Skeletal muscle cell (primary cell): ENCODE data around the gene MYLK4.
A peak's percentile ranks its signal among the peaks of the same experiment; 100 is the strongest.

ENCODE experiments used
- DNase-seq: peaks from one replicate; pipeline ENCODE4 v3.0.0-alpha.2; 2010; ENCODE audit warnings: low read depth
- H3K4me3 ChIP-seq: 2 replicates; pipeline ENCODE4 v1.5.1; 2011; ENCODE audit warnings: low read depth, mild to moderate bottlenecking, control low read depth, low read length, moderate library complexity

MYLK4 gene

GRCh38 chr6:2715737-2716136, 35.0 kb downstream of the MYLK4 start:
- DNase-seq = no peak
- no peak overlapping the region for H3K4me3 ChIP-seq

- peak; percentile 86 for DNase-seq
- H3K4me3 ChIP-seq = no peak overlapping the region
These were observed 36.4 kb downstream of the MYLK4 start for GRCh38 chr6:2714111-2714895.

GRCh38 chr6:2713473-2714110, 37.1 kb downstream of the MYLK4 start:
- no peak overlapping the region for H3K4me3 ChIP-seq
- DNase-seq = no peak

- no peak overlapping the region for H3K4me3 ChIP-seq
- no peak for DNase-seq
These were observed 38.6 kb downstream of the MYLK4 start for GRCh38 chr6:2712102-2712501.

- no peak for DNase-seq
- no peak overlapping the region for H3K4me3 ChIP-seq
These were observed 40.3 kb downstream of the MYLK4 start for GRCh38 chr6:2710412-2710811.

- DNase-seq = peak; percentile 54
- no peak overlapping the region for H3K4me3 ChIP-seq
These were observed 42.3 kb downstream of the MYLK4 start for GRCh38 chr6:2708456-2708855.

- no peak overlapping the region for H3K4me3 ChIP-seq
- no peak for DNase-seq
These were observed 44.2 kb downstream of the MYLK4 start for GRCh38 chr6:2706558-2706957.

GRCh38 chr6:2705256-2705655, 45.5 kb downstream of the MYLK4 start:
- H3K4me3 ChIP-seq = no peak overlapping the region
- DNase-seq = no peak

GRCh38 chr6:2697291-2697690, 53.4 kb downstream of the MYLK4 start:
- no peak overlapping the region for H3K4me3 ChIP-seq

GRCh38 chr6:2695454-2696095, 55.1 kb downstream of the MYLK4 start:
- no peak overlapping the region for H3K4me3 ChIP-seq
- no peak for DNase-seq

More at GRCh38 chr6:2697291-2697690, 53.4 kb downstream of the MYLK4 start:
- DNase-seq = no peak

GRCh38 chr6:2693231-2693630, 57.5 kb downstream of the MYLK4 start:
- no peak overlapping the region for H3K4me3 ChIP-seq
- DNase-seq = no peak

GRCh38 chr6:2688401-2689064, 62.2 kb downstream of the MYLK4 start:
- DNase-seq = peak; percentile 71
- H3K4me3 ChIP-seq = no peak overlapping the region

GRCh38 chr6:2687456-2687855, 63.3 kb downstream of the MYLK4 start:
- no peak overlapping the region for H3K4me3 ChIP-seq
- peak; percentile 62 for DNase-seq

- DNase-seq = no peak
- no peak overlapping the region for H3K4me3 ChIP-seq
These were observed 64.2 kb downstream of the MYLK4 start for GRCh38 chr6:2686515-2686914.

- DNase-seq = no peak
- H3K4me3 ChIP-seq = no peak overlapping the region
These were observed 65.7 kb downstream of the MYLK4 start for GRCh38 chr6:2684766-2685754.

- no peak for DNase-seq
These were observed 66.5 kb downstream of the MYLK4 start for GRCh38 chr6:2684103-2684749.

GRCh38 chr6:2680264-2680922, 70.3 kb downstream of the MYLK4 start:
- DNase-seq = no peak
- no peak overlapping the region for H3K4me3 ChIP-seq

More at GRCh38 chr6:2684103-2684749, 66.5 kb downstream of the MYLK4 start:
- H3K4me3 ChIP-seq = no peak overlapping the region

- H3K4me3 ChIP-seq = no peak overlapping the region
- DNase-seq = no peak
These were observed 73.6 kb downstream of the MYLK4 start for GRCh38 chr6:2677080-2677593.
